ENCODE results near the gene MTHFD2L. TPM values are rescaled to one million over a fixed set of nuclear protein-coding genes. Genes with fewer than 3 reads are reported as not detected.
"Not testable (repeated sequence)": the region's sequence is repeated elsewhere in the genome, so short reads cannot be mapped to it uniquely, and the experiment has no call there.

MTHFD2L gene
- total and polyA plus RNA-seq, 2 experiments from 2014 or later = 10.8 to 12.3 TPM

- H3K27me3 ChIP-seq = no peaks in the 10 kb centered on the region
- H3K9me3 ChIP-seq (ENCODE audit: low read depth) = no peaks in the 10 kb centered on the region
- DNase-seq (ENCODE audit: low read depth in 1 of 2, low spot score in 1 of 2) = no peak
- H3K4me3 ChIP-seq = no peak overlapping the region
- no peak for TF ChIP-seq CTCF (IDR thresholded peaks at IDR 0.05; ENCODE audit: low read depth, low read length)
- no peaks in the 10 kb centered on the region for H3K36me3 ChIP-seq
- no peaks in the 10 kb centered on the region for H3K4me1 ChIP-seq (ENCODE audit: low read depth)
- H3K27ac ChIP-seq = no peak overlapping the region
Measured at GRCh38 chr4:74127745-74128144, 30.2 kb upstream of the MTHFD2L start.

GRCh38 chr4:74130843-74131242 is 27.1 kb upstream of the MTHFD2L start:
- not testable (repeated sequence) for H3K4me1 ChIP-seq (ENCODE audit: low read depth); H3K27ac ChIP-seq; H3K9me3 ChIP-seq (ENCODE audit: low read depth); H3K4me3 ChIP-seq; H3K27me3 ChIP-seq; H3K36me3 ChIP-seq; DNase-seq (ENCODE audit: low read depth in 1 of 2, low spot score in 1 of 2)

GRCh38 chr4:74132188-74132587 is 25.7 kb upstream of the MTHFD2L start:
- not testable (repeated sequence) for H3K9me3 ChIP-seq (ENCODE audit: low read depth); H3K36me3 ChIP-seq; H3K27ac ChIP-seq; H3K27me3 ChIP-seq; DNase-seq (ENCODE audit: low read depth in 1 of 2, low spot score in 1 of 2); H3K4me1 ChIP-seq (ENCODE audit: low read depth); H3K4me3 ChIP-seq

GRCh38 chr4:74132944-74133343 is 25.0 kb upstream of the MTHFD2L start:
- Histone ChIP-seq H3K27me3 (no peaks in the 10 kb centered on the region), H3K9me3 (ENCODE audit: low read depth) (no peaks in the 10 kb centered on the region), H3K4me3 (no peak overlapping the region), H3K36me3 (no peaks in the 10 kb centered on the region), H3K4me1 (ENCODE audit: low read depth) (no peaks in the 10 kb centered on the region), H3K27ac (no peak overlapping the region)
- TF ChIP-seq CTCF (IDR thresholded peaks at IDR 0.05; ENCODE audit: low read depth, low read length) = no peak
- DNase-seq (ENCODE audit: low read depth in 1 of 2, low spot score in 1 of 2) = no peak

- no peaks in the 10 kb centered on the region for H3K27me3 ChIP-seq
- H3K4me3 ChIP-seq = no peak overlapping the region
- H3K9me3 ChIP-seq (ENCODE audit: low read depth) = no peaks in the 10 kb centered on the region
- peak; percentile 87 for TF ChIP-seq CTCF (IDR thresholded peaks at IDR 0.05; ENCODE audit: low read depth, low read length)
- H3K27ac ChIP-seq = no peak overlapping the region
- H3K36me3 ChIP-seq = no peaks in the 10 kb centered on the region
- H3K4me1 ChIP-seq (ENCODE audit: low read depth) = no peaks in the 10 kb centered on the region
- DNase-seq (ENCODE audit: low read depth in 1 of 2, low spot score in 1 of 2) = peak; percentile 75 to 97
Measured at GRCh38 chr4:74133786-74134499, 24.0 kb upstream of the MTHFD2L start.

- Histone ChIP-seq H3K27me3 (no peaks in the 10 kb centered on the region), H3K36me3 (no peaks in the 10 kb centered on the region), H3K27ac (no peak overlapping the region), H3K4me1 (ENCODE audit: low read depth) (no peaks in the 10 kb centered on the region), H3K9me3 (ENCODE audit: low read depth) (no peaks in the 10 kb centered on the region), H3K4me3 (no peak overlapping the region)
- TF ChIP-seq CTCF (IDR thresholded peaks at IDR 0.05; ENCODE audit: low read depth, low read length) = no peak
- no peak for DNase-seq (ENCODE audit: low read depth in 1 of 2, low spot score in 1 of 2)
Measured at GRCh38 chr4:74134500-74134852, 23.4 kb upstream of the MTHFD2L start.

Measured in cardiac muscle cell (in vitro differentiated cells and primary cell).